GM18505 (cell line): ENCODE measurements around the gene ATP8A2.

ENCODE experiments used
- ATAC-seq: cut with Tn5 transposase; IDR thresholded peaks from one replicate; pipeline ENCODE4 v1.9.1; 2021; ENCODE audit not compliant: unreplicated experiment
- POLR2A ChIP-seq: IDR thresholded peaks from 4 replicates; pipeline ENCODE4 v1.6.1; 2011; ENCODE audit warnings: borderline replicate concordance; ENCODE audit not compliant: insufficient read depth, insufficient read length; ENCODE audit errors: extremely low read depth

ATP8A2 gene

GRCh38 chr13:25874064-25874737, 502.4 kb downstream of the ATP8A2 start:
- TF ChIP-seq POLR2A, result no peak

GRCh38 chr13:25874907-25875306, 503.1 kb downstream of the ATP8A2 start:
- no peak for ATAC-seq
- no peak for TF ChIP-seq POLR2A

More at GRCh38 chr13:25874064-25874737, 502.4 kb downstream of the ATP8A2 start:
- ATAC-seq, result no peak

- no peak for ATAC-seq
These were observed 504.5 kb downstream of the ATP8A2 start for GRCh38 chr13:25876247-25876646.

GRCh38 chr13:25879466-25879865, 507.7 kb downstream of the ATP8A2 start:
- no peak for ATAC-seq
- TF ChIP-seq POLR2A, result no peak

More at GRCh38 chr13:25876247-25876646, 504.5 kb downstream of the ATP8A2 start:
- no peak for TF ChIP-seq POLR2A

GRCh38 chr13:25881136-25881926, 509.6 kb downstream of the ATP8A2 start:
- no peak for TF ChIP-seq POLR2A
- ATAC-seq, result no peak

GRCh38 chr13:25881971-25882451, 510.2 kb downstream of the ATP8A2 start:
- no peak for TF ChIP-seq POLR2A
- no peak for ATAC-seq

- ATAC-seq, result no peak
- TF ChIP-seq POLR2A, result no peak
These were observed 510.9 kb downstream of the ATP8A2 start for GRCh38 chr13:25882466-25883357.

- no peak for TF ChIP-seq POLR2A
- ATAC-seq, result no peak
These were observed 513.6 kb downstream of the ATP8A2 start for GRCh38 chr13:25885418-25885817.

GRCh38 chr13:25886438-25887214, 514.9 kb downstream of the ATP8A2 start:
- ATAC-seq, result no peak
- TF ChIP-seq POLR2A, result no peak

GRCh38 chr13:25887962-25888655, 516.3 kb downstream of the ATP8A2 start:
- ATAC-seq, result no peak
- no peak for TF ChIP-seq POLR2A

- no peak for ATAC-seq
- no peak for TF ChIP-seq POLR2A
These were observed 519.0 kb downstream of the ATP8A2 start for GRCh38 chr13:25890671-25891212.
